GM19043 (cell line): ENCODE data around the gene POU2F1.
"Not testable (repeated sequence)": the region's sequence is repeated elsewhere in the genome, so short reads cannot be mapped to it uniquely, and the experiment has no call there.

Experiments used
- ATAC-seq: cut with Tn5 transposase; IDR thresholded peaks from one replicate; pipeline ENCODE4 v1.9.1; 2021; ENCODE audit warnings: low read depth; ENCODE audit not compliant: unreplicated experiment

The POU2F1 gene

GRCh38 chr1:167304165-167304564, 83.5 kb downstream of the POU2F1 start:
- no peak for ATAC-seq

DNA sequence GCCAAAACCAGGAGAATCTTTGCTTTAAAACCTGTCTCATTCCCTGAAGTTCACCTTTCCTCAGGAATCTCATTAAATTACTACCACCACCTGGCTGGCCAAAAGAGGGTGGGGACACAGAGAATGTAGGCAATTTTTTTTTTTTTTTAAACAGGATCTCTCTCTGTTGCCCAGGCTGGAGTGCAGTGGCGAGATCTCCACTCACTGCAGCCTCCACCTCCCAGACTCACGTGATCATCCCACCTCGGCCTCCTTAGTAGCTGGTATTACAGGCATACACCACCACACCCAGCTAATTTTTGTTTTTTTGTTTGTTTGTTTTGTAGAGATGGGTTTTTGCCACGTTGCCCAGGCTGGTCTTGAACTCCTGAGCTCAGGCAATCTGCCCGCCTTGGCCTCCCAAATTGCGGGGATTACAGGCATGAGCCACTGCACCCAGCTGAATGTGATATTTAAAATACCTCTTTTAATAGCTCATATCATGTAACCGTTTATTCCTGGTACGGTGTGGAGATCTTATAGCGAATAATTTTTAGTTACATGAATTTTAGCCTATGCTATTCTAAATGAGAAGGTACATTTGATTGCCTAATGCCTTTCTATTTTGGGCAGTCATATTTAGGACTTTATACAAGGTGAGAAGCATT, 84.5 kb downstream of the POU2F1 start:
- no peak for ATAC-seq

GRCh38 chr1:167305706-167306277, 85.1 kb downstream of the POU2F1 start:
- ATAC-seq = no peak

- ATAC-seq = no peak
Observed at GRCh38 chr1:167310732-167311131, 90.0 kb downstream of the POU2F1 start.

DNA sequence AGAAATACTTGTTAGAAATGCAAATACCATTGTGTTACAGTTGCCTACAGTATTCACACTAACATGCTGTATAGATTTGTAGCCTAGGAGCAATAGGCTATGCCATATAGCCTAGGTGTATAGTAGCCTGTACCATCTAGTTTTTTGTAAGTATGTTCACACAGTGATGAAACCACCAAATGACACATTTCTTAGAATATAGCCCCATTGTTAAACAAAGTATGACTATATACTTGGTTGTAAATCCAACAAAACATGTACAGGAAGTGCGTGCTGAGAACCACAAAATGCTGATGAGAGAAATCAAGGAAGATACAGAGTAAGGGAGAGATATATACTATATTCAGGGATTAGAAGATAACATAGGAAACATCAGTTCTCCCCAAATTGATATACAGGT, 92.2 kb downstream of the POU2F1 start:
- ATAC-seq = no peak

- no peak for ATAC-seq
Observed at GRCh38 chr1:167314671-167315070, 94.0 kb downstream of the POU2F1 start.

DNA sequence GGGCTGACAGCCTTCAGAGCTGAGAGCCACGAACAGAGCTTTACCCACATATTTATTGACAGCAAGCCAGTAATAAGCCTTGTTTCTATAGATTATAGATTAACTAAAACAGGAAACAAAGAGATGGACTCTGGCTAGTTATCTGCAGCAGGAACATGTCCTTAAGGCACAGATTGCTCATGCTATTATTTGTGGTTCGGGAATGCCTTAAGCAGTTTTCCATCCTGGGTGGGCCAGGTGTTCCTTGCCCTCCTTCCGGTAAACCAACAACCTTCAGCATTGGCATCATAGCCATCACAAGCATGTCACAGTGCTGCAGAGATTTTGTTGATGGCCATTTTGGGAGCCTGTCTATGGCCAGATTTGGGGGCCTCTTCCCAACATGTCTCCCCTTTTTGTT, 96.8 kb downstream of the POU2F1 start:
- no peak for ATAC-seq

GRCh38 chr1:167319206-167319605, 98.5 kb downstream of the POU2F1 start:
- not testable (repeated sequence) for ATAC-seq

GRCh38 chr1:167322483-167322882, 101.8 kb downstream of the POU2F1 start:
- no peak for ATAC-seq

DNA sequence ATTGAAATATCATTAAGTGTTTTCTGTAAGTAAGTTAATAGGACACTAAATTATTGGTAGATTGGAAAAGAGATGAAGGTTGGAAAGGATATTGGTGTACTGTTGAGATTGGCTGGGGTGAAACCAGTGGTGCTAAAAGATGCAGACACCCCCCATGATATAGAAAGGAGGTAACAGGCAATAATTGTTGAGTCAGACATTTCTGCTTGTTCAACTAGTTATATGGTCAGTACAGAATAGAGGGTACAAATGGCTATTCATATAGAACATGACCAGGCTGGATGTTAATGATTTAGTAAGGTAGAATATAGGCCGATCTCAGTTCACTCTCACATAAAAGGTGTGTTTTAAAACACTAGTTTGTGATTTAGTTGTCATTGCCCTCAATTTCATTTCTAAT, 104.5 kb downstream of the POU2F1 start:
- no peak for ATAC-seq

- ATAC-seq = no peak
Observed at GRCh38 chr1:167328306-167328815, 107.7 kb downstream of the POU2F1 start.

DNA sequence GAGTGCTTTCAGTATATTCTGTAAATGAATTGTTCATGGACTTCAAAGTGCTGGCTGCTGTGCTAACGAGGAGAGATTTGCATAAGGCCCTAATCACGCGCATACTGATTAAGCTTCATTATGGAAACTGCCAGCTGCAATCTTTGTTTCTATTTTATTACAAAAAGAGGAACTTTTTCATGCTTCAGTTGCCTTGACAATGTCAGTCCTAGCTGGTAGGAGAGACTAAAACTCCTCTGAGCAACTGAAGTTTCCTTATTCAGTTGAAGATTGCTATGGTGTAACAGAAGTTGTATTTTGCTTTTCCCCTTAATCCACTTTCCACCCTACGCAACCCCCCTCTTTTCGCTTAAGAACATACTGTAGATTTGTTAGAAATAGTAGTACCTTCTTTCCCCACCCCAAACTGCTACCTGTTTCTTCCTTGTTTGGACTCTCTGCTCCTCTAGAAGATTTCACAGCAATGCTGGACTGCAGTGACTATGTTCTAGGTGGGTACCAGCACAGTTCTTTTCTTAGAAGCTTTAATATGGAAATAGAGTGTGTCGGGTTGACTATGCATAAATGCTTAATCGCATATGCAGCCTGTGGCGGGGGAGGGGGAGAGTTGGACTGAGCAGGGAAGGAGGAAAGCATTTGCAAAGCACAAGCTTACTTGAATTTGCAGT, 108.3 kb downstream of the POU2F1 start:
- peak; percentile 67 for ATAC-seq

DNA sequence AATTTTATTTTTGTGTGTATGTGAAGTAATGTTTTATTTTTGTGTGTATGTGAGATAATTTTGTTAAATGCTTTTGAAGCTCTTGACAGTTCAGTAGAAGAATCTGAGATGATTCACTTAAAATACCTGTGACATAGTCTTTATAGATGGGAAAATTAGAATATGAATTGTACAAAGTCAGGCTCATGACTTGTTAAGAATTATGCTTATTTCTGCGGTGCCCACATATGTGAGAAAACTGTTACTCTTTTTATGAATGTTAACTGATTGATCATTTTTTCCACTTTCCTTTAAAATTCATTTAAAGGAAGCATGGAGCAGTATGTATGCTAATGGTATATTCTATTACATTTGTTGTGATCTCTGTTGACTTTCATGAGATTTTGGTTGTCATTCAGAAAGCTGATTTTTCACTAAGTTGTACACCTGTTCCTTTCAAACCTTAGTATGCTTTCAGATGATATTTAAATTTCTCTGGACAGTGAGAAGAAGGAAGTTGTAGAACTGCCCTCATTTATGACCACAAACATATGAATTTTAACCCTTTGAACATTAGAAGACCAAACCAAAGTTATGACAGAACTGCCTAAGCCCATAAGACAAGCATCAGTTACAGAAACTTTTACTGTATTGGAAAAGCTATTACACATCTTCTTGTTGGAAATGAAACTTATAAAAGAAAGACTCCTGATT, 110.1 kb downstream of the POU2F1 start:
- no peak for ATAC-seq

DNA sequence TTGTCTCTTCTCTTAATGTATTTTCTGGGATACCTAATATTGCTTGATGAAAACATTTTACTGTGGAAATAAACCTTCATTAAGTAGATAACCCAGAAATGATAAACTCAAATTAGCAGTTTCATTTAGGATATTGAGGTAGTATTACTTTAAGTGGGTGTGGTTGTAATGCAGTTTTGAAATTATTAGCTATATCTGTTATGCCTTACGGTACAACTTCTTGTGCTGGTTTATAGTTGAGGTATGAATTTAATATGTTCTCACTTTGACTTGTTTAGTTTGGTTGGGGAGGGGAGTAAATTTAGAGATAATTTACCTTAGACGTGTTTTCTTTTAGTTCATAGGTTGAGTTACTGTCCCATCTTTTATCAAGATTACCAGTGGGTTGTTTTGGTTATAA, 111.0 kb downstream of the POU2F1 start:
- ATAC-seq = no peak

- ATAC-seq = no peak
Observed at GRCh38 chr1:167332503-167332902, 111.8 kb downstream of the POU2F1 start.

GRCh38 chr1:167333124-167333523, 112.4 kb downstream of the POU2F1 start:
- ATAC-seq = no peak

DNA sequence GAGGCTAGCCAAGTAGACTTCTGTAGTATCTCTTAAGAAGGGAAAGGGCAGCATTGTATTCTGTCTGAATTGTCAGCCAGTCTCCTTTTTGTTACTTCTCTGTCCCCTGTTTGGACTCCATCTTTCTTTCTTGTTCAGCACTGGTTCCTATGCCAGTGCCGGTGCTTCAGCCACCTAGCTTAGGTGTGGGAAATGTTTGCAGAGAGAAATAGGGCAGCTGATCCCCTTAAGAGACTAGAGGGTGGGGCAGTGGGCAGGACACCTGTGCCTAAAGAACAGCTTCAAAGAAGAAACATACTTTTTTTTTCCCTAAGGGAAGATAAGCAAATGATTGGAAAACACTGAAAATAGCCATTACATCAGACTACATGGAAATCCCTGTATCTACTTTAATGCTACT, 113.0 kb downstream of the POU2F1 start:
- no peak for ATAC-seq

DNA sequence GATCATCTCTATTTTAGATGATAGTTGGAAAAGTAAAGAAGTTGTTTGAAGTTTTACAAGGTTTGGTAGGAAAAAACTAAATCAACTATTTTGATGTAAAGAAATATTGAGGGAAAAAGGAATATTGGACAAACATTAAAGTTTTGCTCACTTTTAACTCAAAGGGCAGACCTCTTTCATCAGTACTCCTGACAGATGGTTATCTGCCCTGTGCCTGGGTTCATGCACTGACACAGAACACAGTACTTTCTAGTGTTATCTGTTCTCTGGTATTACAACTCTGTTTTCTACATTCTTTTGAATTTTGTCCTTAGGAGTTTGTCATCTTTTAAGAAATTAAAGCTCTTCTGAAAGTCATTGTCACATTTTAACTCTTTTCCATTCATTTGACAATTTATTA, 118.7 kb downstream of the POU2F1 start:
- no peak for ATAC-seq

DNA sequence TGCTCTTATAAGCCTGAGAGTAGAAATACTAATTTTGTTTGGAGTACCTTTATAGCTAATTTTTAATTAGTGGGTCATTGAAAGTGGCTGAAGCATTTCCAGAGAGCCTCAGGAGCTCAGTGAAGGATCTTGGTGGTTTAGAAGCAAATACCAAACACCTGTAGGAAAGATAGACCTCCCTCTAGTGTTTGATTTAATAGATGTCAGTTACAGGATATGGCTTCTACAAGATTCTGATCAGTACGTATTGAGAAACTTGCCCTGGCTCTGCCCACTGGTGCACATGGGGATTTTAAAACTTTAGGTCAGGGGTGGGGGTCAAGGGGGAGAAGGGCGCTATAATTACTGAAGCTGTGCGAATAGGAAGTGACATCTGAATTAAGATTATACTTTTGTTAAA, 122.2 kb downstream of the POU2F1 start:
- ATAC-seq = peak; percentile 78

DNA sequence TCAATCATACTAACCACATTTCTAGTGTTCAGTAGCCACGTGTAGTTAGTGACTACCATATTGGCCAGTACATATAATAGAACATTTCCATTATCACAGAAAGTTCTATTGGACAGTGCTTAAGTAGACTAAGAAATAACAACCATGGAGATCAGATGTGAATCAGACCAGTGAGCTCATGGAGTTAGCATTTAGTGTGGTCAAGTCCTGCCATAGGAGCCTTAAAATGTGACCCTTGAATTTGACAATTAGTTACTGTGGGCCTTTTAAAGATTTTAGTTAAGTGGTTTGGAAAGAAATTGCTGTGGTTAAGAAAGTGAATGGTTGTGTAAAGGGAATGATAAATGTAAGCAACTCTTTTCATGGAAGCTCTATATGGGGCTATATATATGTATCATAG, 123.4 kb downstream of the POU2F1 start:
- no peak for ATAC-seq

DNA sequence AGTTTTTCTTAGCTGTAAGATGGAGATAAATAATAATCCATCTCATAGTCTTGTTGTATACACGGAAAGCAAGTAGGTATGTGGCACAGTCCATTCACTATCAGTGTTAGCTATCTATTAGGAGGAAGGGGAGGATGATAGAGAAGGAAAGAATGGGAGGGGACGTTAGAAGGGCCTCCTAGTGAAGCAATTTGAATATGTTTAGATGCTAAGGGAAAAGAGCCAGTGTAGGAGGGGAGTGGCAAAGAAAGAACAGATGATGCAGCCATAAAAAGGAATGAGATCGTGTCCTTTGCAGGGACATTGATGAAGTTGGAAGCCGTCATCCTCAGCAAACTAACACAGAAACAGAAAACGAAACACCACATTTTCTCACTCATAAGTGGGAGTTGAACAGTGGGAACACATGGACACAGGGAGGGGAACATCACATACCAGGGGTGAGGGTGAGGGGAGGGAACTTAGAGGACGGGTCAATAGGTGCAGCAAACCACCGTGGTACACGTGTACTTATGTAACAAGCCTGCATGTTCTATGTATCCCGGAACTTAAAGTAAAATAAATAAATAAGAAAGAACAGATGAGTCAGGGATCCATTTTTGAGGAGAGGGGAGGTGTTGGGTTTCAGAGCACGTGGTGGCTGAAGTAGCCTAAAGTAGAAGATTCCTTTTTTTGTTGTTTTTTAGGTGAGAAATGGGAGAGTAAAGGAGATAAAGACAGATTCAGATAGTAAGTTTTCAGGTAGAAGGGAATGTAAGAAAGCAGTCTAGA, 124.1 kb downstream of the POU2F1 start:
- no peak for ATAC-seq
